PFSK-1 (cell line): ENCODE results near the gene DRGX.

Source experiments
- FOXP2 ChIP-seq: optimal IDR thresholded peaks from 2 replicates; pipeline ENCODE3; 2011; ENCODE audit warnings: borderline replicate concordance, control low read depth, inconsistent platforms; ENCODE audit not compliant: insufficient read depth; ENCODE audit errors: extremely low read length, extremely low read depth
- POLR2AphosphoS5 ChIP-seq: IDR thresholded peaks from 2 replicates; pipeline ENCODE4 v1.6.1; 2012; ENCODE audit warnings: low read depth, mild to moderate bottlenecking, control low read depth, low read length, moderate library complexity
- SIN3A ChIP-seq: IDR thresholded peaks from 2 replicates; pipeline ENCODE4 v1.6.1; 2012; ENCODE audit warnings: mild to moderate bottlenecking, low read length, moderate library complexity, borderline replicate concordance; ENCODE audit not compliant: insufficient read depth
- TAF1 ChIP-seq: IDR thresholded peaks from 2 replicates; pipeline ENCODE4 v1.6.1; 2012; ENCODE audit warnings: low read length, control low read depth, borderline replicate concordance; ENCODE audit not compliant: insufficient read depth
- TF ChIP-seq, protein P1 (sequence below), 2 experiments: IDR thresholded peaks; 2 replicates each; pipeline versions ENCODE4 v1.6.1 to v1.8.0; 2011 to 2012; ENCODE audit warnings: low read depth in 2 of 2, low read length in 2 of 2, control low read depth in 1 of 2, inconsistent platforms in 1 of 2, mild to moderate bottlenecking in 1 of 2, moderate library complexity in 1 of 2; ENCODE audit not compliant: insufficient read depth in 1 of 2

The DRGX gene

GRCh38 chr10:49364747-49365146 lies 31.1 kb downstream of the DRGX start:
- TF ChIP-seq SIN3A (no peak), FOXP2 (no peak), POLR2AphosphoS5 (no peak), TAF1 (no peak)

- no peak for TF ChIP-seq POLR2AphosphoS5
- no peak for TF ChIP-seq SIN3A
- TF ChIP-seq TAF1: no peak
- TF ChIP-seq, protein P1, sequence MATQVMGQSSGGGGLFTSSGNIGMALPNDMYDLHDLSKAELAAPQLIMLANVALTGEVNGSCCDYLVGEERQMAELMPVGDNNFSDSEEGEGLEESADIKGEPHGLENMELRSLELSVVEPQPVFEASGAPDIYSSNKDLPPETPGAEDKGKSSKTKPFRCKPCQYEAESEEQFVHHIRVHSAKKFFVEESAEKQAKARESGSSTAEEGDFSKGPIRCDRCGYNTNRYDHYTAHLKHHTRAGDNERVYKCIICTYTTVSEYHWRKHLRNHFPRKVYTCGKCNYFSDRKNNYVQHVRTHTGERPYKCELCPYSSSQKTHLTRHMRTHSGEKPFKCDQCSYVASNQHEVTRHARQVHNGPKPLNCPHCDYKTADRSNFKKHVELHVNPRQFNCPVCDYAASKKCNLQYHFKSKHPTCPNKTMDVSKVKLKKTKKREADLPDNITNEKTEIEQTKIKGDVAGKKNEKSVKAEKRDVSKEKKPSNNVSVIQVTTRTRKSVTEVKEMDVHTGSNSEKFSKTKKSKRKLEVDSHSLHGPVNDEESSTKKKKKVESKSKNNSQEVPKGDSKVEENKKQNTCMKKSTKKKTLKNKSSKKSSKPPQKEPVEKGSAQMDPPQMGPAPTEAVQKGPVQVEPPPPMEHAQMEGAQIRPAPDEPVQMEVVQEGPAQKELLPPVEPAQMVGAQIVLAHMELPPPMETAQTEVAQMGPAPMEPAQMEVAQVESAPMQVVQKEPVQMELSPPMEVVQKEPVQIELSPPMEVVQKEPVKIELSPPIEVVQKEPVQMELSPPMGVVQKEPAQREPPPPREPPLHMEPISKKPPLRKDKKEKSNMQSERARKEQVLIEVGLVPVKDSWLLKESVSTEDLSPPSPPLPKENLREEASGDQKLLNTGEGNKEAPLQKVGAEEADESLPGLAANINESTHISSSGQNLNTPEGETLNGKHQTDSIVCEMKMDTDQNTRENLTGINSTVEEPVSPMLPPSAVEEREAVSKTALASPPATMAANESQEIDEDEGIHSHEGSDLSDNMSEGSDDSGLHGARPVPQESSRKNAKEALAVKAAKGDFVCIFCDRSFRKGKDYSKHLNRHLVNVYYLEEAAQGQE (IDR thresholded peaks at IDR 0.05; ENCODE audit: insufficient read depth in 1 of 2, low read depth in 2 of 2, low read length in 2 of 2): no peak
- TF ChIP-seq FOXP2: no peak
Observed at GRCh38 chr10:49364051-49364450, 31.8 kb downstream of the DRGX start.

- TF ChIP-seq, protein P1 (IDR thresholded peaks at IDR 0.05; ENCODE audit: insufficient read depth in 1 of 2, low read depth in 2 of 2, low read length in 2 of 2): no peak
- no peak for TF ChIP-seq TAF1
- TF ChIP-seq FOXP2: no peak
- no peak for TF ChIP-seq POLR2AphosphoS5
- TF ChIP-seq SIN3A: no peak
Observed at GRCh38 chr10:49363309-49364031, 32.4 kb downstream of the DRGX start.

DNA sequence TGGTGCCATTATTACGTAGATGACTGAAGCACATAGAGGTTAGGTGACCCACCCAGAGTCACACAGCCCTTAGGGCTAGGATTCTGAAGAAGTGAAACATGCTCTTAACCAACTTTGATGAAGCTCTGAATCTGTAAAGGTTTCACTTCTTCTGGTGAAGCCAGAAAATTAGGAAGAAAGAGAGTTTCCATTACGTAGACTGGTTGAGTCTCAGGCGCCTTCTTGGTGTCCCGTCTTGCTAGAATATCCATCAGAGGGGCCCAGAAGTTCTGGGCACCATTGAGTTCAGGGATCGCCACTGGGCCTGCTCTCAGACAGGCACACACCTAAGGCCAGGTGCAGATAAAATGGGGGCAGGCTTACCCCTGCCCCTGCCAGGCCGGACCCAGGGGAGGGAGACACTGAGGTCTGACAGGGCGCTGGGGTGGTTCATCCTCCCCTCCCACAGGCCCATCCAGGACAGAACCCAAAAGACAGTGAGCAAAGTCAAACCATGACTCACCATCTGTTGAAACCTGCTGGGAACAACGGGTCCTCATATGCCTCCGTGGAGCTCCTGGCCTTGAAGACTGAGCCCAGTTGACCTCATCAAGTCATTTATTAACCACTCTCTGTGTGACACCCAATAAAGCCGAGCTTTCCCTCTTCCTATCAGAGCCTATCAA lies 33.2 kb downstream of the DRGX start:
- TF ChIP-seq FOXP2 (no peak), SIN3A (no peak), POLR2AphosphoS5 (no peak), TAF1 (no peak)
- TF ChIP-seq, protein P1 (IDR thresholded peaks at IDR 0.05; ENCODE audit: insufficient read depth in 1 of 2, low read depth in 2 of 2, low read length in 2 of 2): no peak

GRCh38 chr10:49361735-49362568 lies 33.9 kb downstream of the DRGX start:
- TF ChIP-seq SIN3A: no peak
- TF ChIP-seq, protein P1 (IDR thresholded peaks at IDR 0.05; ENCODE audit: insufficient read depth in 1 of 2, low read depth in 2 of 2, low read length in 2 of 2): no peak
- no peak for TF ChIP-seq POLR2AphosphoS5
- no peak for TF ChIP-seq FOXP2
- TF ChIP-seq TAF1: no peak
